Fibroblast of lung (primary cell): ENCODE data around the gene FAF2. TPM values are rescaled to one million over a fixed set of nuclear protein-coding genes. Genes with fewer than 3 reads are reported as not detected.

Experiments
- DNase-seq, 2 donors: peaks; one replicate each; pipeline versions ENCODE4 v3.0.0 to v3.0.0-alpha.2; 2010; ENCODE audit warnings: low read depth in 2 of 2
- H2AFZ ChIP-seq: 2 replicates; pipeline ENCODE4 v1.5.1; 2012; ENCODE audit warnings: low read length, control low read depth, inconsistent platforms
- H3K27ac ChIP-seq: 2 replicates; pipeline ENCODE4 v1.5.1; 2011; ENCODE audit warnings: low read length, control low read depth; ENCODE audit not compliant: insufficient read depth
- H3K27me3 ChIP-seq: 2 replicates; pipeline ENCODE4 v1.5.1; 2011; ENCODE audit warnings: mild to moderate bottlenecking, low read length; ENCODE audit not compliant: control insufficient read depth, insufficient read depth
- H3K36me3 ChIP-seq: 2 replicates; pipeline ENCODE4 v1.5.1; 2011; ENCODE audit warnings: low read length; ENCODE audit not compliant: control insufficient read depth, insufficient read depth
- H3K4me1 ChIP-seq: 2 replicates; pipeline ENCODE4 v1.5.1; 2011; ENCODE audit warnings: low read length; ENCODE audit not compliant: control insufficient read depth, insufficient read depth; ENCODE audit errors: extremely low read depth
- H3K4me2 ChIP-seq: 2 replicates; pipeline ENCODE4 v1.5.1; 2011; ENCODE audit warnings: low read length, control low read depth; ENCODE audit not compliant: insufficient read depth; ENCODE audit errors: extremely low read depth
- H3K4me3 ChIP-seq, 4 experiments: fragments of 200-600 bp in 1 of 4; sonication (generic) in 1 of 4; replicated peaks in 1 of 4; 2 replicates each; pipeline ENCODE4 v1.5.1; 2011 to 2016; ENCODE audit warnings: low read length in 4 of 4, low read depth in 3 of 4, mild to moderate bottlenecking in 3 of 4, control low read depth in 2 of 4, inconsistent platforms in 1 of 4, mixed read lengths in 1 of 4; ENCODE audit not compliant: insufficient read depth in 1 of 4; ENCODE audit errors: control extremely low read depth in 1 of 4
- H3K79me2 ChIP-seq: 2 replicates; pipeline ENCODE4 v1.5.1; 2012; ENCODE audit warnings: mild to moderate bottlenecking, low read length, inconsistent platforms; ENCODE audit not compliant: control insufficient read depth, insufficient read depth
- H3K9ac ChIP-seq: 2 replicates; pipeline ENCODE4 v1.5.1; 2011; ENCODE audit warnings: mild to moderate bottlenecking, low read length, control low read depth; ENCODE audit not compliant: insufficient read depth
- H3K9me3 ChIP-seq: 2 replicates; pipeline ENCODE4 v1.5.1; 2012; ENCODE audit warnings: low read depth, low read length; ENCODE audit not compliant: control insufficient read depth, insufficient read depth
- H4K20me1 ChIP-seq: 2 replicates; pipeline ENCODE4 v1.5.1; 2011; ENCODE audit warnings: low read length; ENCODE audit not compliant: control insufficient read depth, insufficient read depth; ENCODE audit errors: extremely low read depth
- EZH2 ChIP-seq: IDR thresholded peaks from 2 replicates; pipeline ENCODE4 v1.5.1; 2012; ENCODE audit warnings: low read length, control low read depth, mild to moderate bottlenecking; ENCODE audit errors: missing control alignments
- polyA plus RNA-seq, 2 donors: library from polyadenylated mRNA; depleted of rRNA in 1 of 2; stranded (reverse) in 1 of 2; unstranded in 1 of 2; fragments of >200 nt; gene quantifications; 2 replicates each; pipeline ENCODE4 v1.2.1, GENCODE V29; 2011 to 2012; ENCODE audit warnings: missing spikeins in 1 of 2
- total RNA-seq: library from RNA; depleted of rRNA; stranded (reverse); fragments of >200 nt; gene quantifications from 2 replicates; pipeline ENCODE4 v1.2.1, GENCODE V29; 2014
- TF ChIP-seq, protein P1 (sequence below), 2 donors: IDR thresholded peaks in 1 of 2; conservative IDR thresholded peaks in 1 of 2; 1 replicate in 1 of 2; 2 replicates in 1 of 2; pipeline ENCODE4 v1.5.1; 2011 to 2012; ENCODE audit warnings: low read length in 2 of 2, control low read depth in 1 of 2, inconsistent platforms in 1 of 2, low read depth in 1 of 2, mild to moderate bottlenecking in 1 of 2

The FAF2 gene
- total and polyA plus RNA-seq, 2 donors (not counting 1 experiment from before 2014, with no cell fraction given) = 38.5 to 55.5 TPM

DNA sequence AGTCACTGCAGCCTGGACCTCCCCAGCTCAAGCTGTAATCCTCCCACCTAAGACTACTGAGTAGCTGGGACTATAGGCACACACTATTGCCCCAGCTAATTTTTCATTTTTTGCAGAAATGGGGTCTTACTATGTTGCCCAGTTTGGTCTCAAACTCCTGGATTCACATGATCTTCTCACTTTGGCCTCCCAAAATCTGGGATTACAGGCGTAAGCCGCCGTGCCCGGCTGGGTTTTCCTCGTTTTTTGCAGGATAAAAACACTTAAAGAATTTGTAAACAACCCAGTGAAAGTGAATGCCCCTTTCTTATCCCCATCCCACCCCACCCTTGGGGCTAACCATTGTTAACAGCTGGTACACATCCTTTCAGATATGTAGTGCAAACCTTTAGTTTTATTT, 39.6 kb upstream of the FAF2 start:
- H3K9ac ChIP-seq = no peak overlapping the region
- H3K4me3 ChIP-seq = no peak overlapping the region
- peaks cover 20% of the 10 kb centered on the region for H3K79me2 ChIP-seq
- H2AFZ ChIP-seq = no peak overlapping the region
- no peak overlapping the region for H3K27ac ChIP-seq
- H3K36me3 ChIP-seq = peaks cover 12% of the 10 kb centered on the region
- no peaks in the 10 kb centered on the region for H4K20me1 ChIP-seq
- no peak overlapping the region for H3K4me2 ChIP-seq
- DNase-seq = no peak
- TF ChIP-seq, protein P1, sequence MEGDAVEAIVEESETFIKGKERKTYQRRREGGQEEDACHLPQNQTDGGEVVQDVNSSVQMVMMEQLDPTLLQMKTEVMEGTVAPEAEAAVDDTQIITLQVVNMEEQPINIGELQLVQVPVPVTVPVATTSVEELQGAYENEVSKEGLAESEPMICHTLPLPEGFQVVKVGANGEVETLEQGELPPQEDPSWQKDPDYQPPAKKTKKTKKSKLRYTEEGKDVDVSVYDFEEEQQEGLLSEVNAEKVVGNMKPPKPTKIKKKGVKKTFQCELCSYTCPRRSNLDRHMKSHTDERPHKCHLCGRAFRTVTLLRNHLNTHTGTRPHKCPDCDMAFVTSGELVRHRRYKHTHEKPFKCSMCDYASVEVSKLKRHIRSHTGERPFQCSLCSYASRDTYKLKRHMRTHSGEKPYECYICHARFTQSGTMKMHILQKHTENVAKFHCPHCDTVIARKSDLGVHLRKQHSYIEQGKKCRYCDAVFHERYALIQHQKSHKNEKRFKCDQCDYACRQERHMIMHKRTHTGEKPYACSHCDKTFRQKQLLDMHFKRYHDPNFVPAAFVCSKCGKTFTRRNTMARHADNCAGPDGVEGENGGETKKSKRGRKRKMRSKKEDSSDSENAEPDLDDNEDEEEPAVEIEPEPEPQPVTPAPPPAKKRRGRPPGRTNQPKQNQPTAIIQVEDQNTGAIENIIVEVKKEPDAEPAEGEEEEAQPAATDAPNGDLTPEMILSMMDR (conservative IDR thresholded peaks at IDR 0.05 in 1 of 2, IDR thresholded peaks at IDR 0.05 in 1 of 2; ENCODE audit: low read depth in 1 of 2, low read length in 2 of 2) = no peak
- TF ChIP-seq EZH2 = no peak
- no peaks in the 10 kb centered on the region for H3K9me3 ChIP-seq
- peaks cover 7% of the 10 kb centered on the region for H3K4me1 ChIP-seq
- no peaks in the 10 kb centered on the region for H3K27me3 ChIP-seq

GRCh38 chr5:176409765-176410164, 38.4 kb upstream of the FAF2 start:
- Histone ChIP-seq H3K4me1 (peaks cover 11% of the 10 kb centered on the region), H3K4me3 (no peak overlapping the region), H3K79me2 (peaks cover 32% of the 10 kb centered on the region)

GRCh38 chr5:176410486-176411180, 37.6 kb upstream of the FAF2 start:
- no peak for DNase-seq
- peaks cover 41% of the 10 kb centered on the region for H3K79me2 ChIP-seq
- H3K4me3 ChIP-seq = no peak overlapping the region
- TF ChIP-seq EZH2 = no peak
- TF ChIP-seq, protein P1 (conservative IDR thresholded peaks at IDR 0.05 in 1 of 2, IDR thresholded peaks at IDR 0.05 in 1 of 2; ENCODE audit: low read depth in 1 of 2, low read length in 2 of 2) = no peak
- H3K9me3 ChIP-seq = no peaks in the 10 kb centered on the region
- no peak overlapping the region for H3K9ac ChIP-seq
- no peaks in the 10 kb centered on the region for H4K20me1 ChIP-seq
- H3K36me3 ChIP-seq = peaks cover 9% of the 10 kb centered on the region
- no peak overlapping the region for H3K27ac ChIP-seq
- peaks cover 15% of the 10 kb centered on the region for H3K4me1 ChIP-seq
- no peaks in the 10 kb centered on the region for H3K27me3 ChIP-seq
- no peak overlapping the region for H2AFZ ChIP-seq
- H3K4me2 ChIP-seq = no peak overlapping the region

More at GRCh38 chr5:176409765-176410164, 38.4 kb upstream of the FAF2 start:
- Histone ChIP-seq H3K9me3 (no peaks in the 10 kb centered on the region), H3K4me2 (no peak overlapping the region), H4K20me1 (no peaks in the 10 kb centered on the region), H3K27me3 (no peaks in the 10 kb centered on the region), H2AFZ (no peak overlapping the region), H3K36me3 (peaks cover 12% of the 10 kb centered on the region), H3K9ac (no peak overlapping the region), H3K27ac (no peak overlapping the region)
- DNase-seq = no peak
- no peak for TF ChIP-seq EZH2
- TF ChIP-seq, protein P1 (conservative IDR thresholded peaks at IDR 0.05 in 1 of 2, IDR thresholded peaks at IDR 0.05 in 1 of 2; ENCODE audit: low read depth in 1 of 2, low read length in 2 of 2) = no peak
